Upper lobe of left lung (tissue), 6 donors: Measurements from ENCODE around the gene STMND1. TPM values are rescaled to one million over a fixed set of nuclear protein-coding genes. Genes with fewer than 3 reads are reported as not detected.

Source experiments
- ATAC-seq, 2 donors: fragments of 200-7000 bp; cut with Tn5 transposase; one replicate each; pipeline ENCODE4 v1.9.1; 2022; ENCODE audit warnings: mild to moderate bottlenecking in 2 of 2, moderate library complexity in 2 of 2; ENCODE audit not compliant: low FRiP score in 2 of 2
- DNase-seq, 2 donors: peaks; one replicate each; pipeline ENCODE4 v3.0.0-alpha.2; 2019 to 2020
- H3K27ac ChIP-seq, 4 donors: fragments of 200-600 bp; sonication (generic); one replicate each; pipeline ENCODE4 v1.5.1; 2016 to 2019
- H3K27me3 ChIP-seq, 4 donors: fragments of 200-600 bp; sonication (generic); one replicate each; pipeline ENCODE4 v1.5.1; 2017 to 2019
- H3K36me3 ChIP-seq, 4 donors: fragments of 200-600 bp; sonication (generic); one replicate each; pipeline ENCODE4 v1.5.1; 2016 to 2019
- H3K4me1 ChIP-seq, 4 donors: fragments of 200-600 bp; sonication (generic); one replicate each; pipeline ENCODE4 v1.5.1; 2018 to 2019
- H3K4me3 ChIP-seq, 4 donors: fragments of 200-600 bp; sonication (generic); one replicate each; pipeline ENCODE4 v1.5.1; 2017 to 2019; ENCODE audit warnings: mild to moderate bottlenecking in 2 of 4, moderate library complexity in 1 of 4
- H3K9me3 ChIP-seq, 4 donors: fragments of 200-600 bp; sonication (generic); one replicate each; pipeline ENCODE4 v1.5.1; 2018 to 2019
- EP300 ChIP-seq, 4 donors: sonication (generic); formaldehyde crosslinking; IDR thresholded peaks; one replicate each; pipeline ENCODE4 v1.5.1; 2017; ENCODE audit warnings: antibody characterized with exemption in 4 of 4, control low read depth in 2 of 4
- POLR2A ChIP-seq, 4 donors: fragments of 450-650 bp; IDR thresholded peaks; one replicate each; pipeline ENCODE4 v1.5.1; 2016 to 2017; ENCODE audit warnings: antibody characterized with exemption in 4 of 4, mild to moderate bottlenecking in 2 of 4
- POLR2AphosphoS5 ChIP-seq, 2 donors: sonication (generic); formaldehyde crosslinking; IDR thresholded peaks; one replicate each; pipeline ENCODE4 v1.5.1; 2017; ENCODE audit warnings: antibody characterized with exemption in 2 of 2
- WGBS, 2 donors: methylation state at CpG; one replicate each; pipeline ENCODE4 v1.1.5; 2017 to 2018; 5-methylcytosine and 5-hydroxymethylcytosine counted together
- total RNA-seq, 6 donors: library from RNA; depleted of rRNA in 4 of 6; stranded (reverse); fragments of >200 nt in 4 of 6; gene quantifications; one replicate each; pipeline versions ENCODE4 v1.1.0 to v1.2.1, GENCODE V29; 2016 to 2021
- TF ChIP-seq, protein P1 (sequence below), 6 experiments: fragments of 450-650 bp in 4 of 6; fragments of 200-600 bp in 2 of 6; sonication (generic) in 2 of 6; IDR thresholded peaks; one replicate each; pipeline ENCODE4 v1.5.1; 2016 to 2019; ENCODE audit warnings: antibody characterized with exemption in 6 of 6
- donor health status: DM: no; HTN: no; CAD: no; lungs with moderate emphysema.
- donor health status: DM: no; HTN: yes; CAD: no; lungs with severe emphysema.

STMND1 gene
- total RNA-seq, 6 donors from 2014 or later, result 2.6 to 12.4 (median 3.6) TPM; not detected in 2

DNA sequence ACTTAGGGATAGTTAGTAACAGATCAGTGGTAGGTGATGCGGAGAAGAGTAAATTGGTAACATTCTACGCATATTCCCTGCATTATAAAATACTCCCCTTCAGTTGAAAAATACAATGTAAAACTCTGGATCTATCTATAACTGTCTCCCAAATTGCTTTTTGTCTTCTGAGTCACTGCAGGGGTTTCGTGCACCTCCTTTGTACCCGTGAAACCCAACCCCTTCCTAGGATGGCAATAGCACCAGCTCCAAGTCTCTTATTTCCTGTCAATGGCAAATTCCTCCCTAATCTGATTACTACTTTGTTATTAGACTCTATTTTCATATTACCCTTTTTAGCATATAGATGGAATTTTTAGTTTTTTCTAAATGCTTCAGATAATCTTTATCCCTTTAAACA lies 20.6 kb upstream of the STMND1 start:
- Histone ChIP-seq H3K36me3 (no peaks in the 10 kb centered on the region), H3K27me3 (no peaks in the 10 kb centered on the region), H3K4me1 (no peaks in the 10 kb centered on the region), H3K27ac (no peak overlapping the region), H3K9me3 (peaks cover 0 to 2% (median 0%) of the 10 kb centered on the region in 4 donors), H3K4me3 (no peak overlapping the region)
- no peak for ATAC-seq
- WGBS, 2 donors, result 71 to 80% methylated on average over 4 of the region's 4 CpGs
- no peak for TF ChIP-seq POLR2A (IDR thresholded peaks at IDR 0.05)
- no peak for TF ChIP-seq EP300 (IDR thresholded peaks at IDR 0.05)
- no peak for TF ChIP-seq POLR2AphosphoS5 (IDR thresholded peaks at IDR 0.05)
- TF ChIP-seq, protein P1, sequence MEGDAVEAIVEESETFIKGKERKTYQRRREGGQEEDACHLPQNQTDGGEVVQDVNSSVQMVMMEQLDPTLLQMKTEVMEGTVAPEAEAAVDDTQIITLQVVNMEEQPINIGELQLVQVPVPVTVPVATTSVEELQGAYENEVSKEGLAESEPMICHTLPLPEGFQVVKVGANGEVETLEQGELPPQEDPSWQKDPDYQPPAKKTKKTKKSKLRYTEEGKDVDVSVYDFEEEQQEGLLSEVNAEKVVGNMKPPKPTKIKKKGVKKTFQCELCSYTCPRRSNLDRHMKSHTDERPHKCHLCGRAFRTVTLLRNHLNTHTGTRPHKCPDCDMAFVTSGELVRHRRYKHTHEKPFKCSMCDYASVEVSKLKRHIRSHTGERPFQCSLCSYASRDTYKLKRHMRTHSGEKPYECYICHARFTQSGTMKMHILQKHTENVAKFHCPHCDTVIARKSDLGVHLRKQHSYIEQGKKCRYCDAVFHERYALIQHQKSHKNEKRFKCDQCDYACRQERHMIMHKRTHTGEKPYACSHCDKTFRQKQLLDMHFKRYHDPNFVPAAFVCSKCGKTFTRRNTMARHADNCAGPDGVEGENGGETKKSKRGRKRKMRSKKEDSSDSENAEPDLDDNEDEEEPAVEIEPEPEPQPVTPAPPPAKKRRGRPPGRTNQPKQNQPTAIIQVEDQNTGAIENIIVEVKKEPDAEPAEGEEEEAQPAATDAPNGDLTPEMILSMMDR (IDR thresholded peaks at IDR 0.05), result no peak
- no peak for DNase-seq

DNA sequence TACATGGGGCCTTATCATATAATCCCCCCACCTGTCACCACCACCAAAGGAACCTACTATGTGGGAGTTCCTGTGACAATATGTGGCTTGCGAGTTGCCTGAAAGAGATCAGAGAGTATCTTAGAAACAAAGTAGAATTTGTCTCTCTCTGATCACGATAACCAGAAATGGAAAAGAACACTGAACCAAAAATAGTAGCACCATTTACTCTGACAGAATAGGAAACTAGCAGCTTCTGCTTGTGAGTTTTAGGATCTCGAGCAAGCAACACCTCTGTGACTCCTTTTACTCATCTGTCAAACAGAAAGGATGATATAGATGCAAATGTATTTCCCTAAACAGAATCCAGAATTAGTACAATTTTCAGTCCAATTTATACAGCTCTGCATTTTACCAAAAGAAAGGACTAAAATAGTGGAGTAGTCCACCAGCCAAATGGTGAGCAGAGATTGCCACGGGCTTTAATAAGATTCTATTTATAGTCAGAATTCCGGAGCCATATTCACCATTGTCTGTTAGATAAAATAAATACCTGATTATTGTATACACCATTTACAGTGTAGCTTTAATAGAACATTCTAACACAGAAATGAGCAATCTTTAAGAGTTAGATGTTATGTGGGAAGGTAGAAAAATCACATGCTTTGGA lies 19.9 kb upstream of the STMND1 start:
- no peaks in the 10 kb centered on the region for H3K27me3 ChIP-seq
- H3K36me3 ChIP-seq, result no peaks in the 10 kb centered on the region
- no peak for DNase-seq
- no peak overlapping the region for H3K27ac ChIP-seq
- WGBS, 2 donors, result 67 to 71% methylated on average over 5 of the region's 5 CpGs
- ATAC-seq, result no peak
- no peaks in the 10 kb centered on the region for H3K9me3 ChIP-seq
- H3K4me3 ChIP-seq, result no peak overlapping the region
- TF ChIP-seq POLR2AphosphoS5 (IDR thresholded peaks at IDR 0.05) (no peak), POLR2A (IDR thresholded peaks at IDR 0.05) (no peak), EP300 (IDR thresholded peaks at IDR 0.05) (no peak)
- TF ChIP-seq, protein P1 (IDR thresholded peaks at IDR 0.05), result no peak
- no peaks in the 10 kb centered on the region for H3K4me1 ChIP-seq

DNA sequence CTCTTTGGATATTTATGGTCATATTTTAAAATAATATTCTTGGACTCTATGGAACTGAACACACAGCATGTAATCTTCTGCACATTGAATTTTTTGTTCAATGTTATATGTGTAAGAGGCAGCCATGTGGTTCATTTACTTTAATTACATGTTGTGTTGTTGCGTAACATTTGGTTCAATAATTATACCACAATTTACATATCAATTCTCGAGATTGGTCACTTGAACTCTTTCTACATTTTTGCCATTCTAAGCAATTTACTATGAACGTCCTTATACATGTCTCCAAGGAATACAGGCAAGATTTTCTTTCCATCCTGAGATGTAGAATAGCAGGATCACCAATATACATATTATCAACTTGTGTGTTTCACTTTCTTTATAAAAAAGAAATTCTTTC lies 18.5 kb upstream of the STMND1 start:
- no peaks in the 10 kb centered on the region for H3K36me3 ChIP-seq
- no peak overlapping the region for H3K27ac ChIP-seq
- no peak for TF ChIP-seq EP300 (IDR thresholded peaks at IDR 0.05)
- no peak for TF ChIP-seq POLR2AphosphoS5 (IDR thresholded peaks at IDR 0.05)
- TF ChIP-seq, protein P1 (IDR thresholded peaks at IDR 0.05), result no peak
- no peak for TF ChIP-seq POLR2A (IDR thresholded peaks at IDR 0.05)
- no peak overlapping the region for H3K4me3 ChIP-seq
- 74 to 77% methylated on average over 3 of the region's 3 CpGs for WGBS, 2 donors
- no peaks in the 10 kb centered on the region for H3K9me3 ChIP-seq
- ATAC-seq, result no peak
- H3K4me1 ChIP-seq, result no peaks in the 10 kb centered on the region
- no peaks in the 10 kb centered on the region for H3K27me3 ChIP-seq
- no peak for DNase-seq

DNA sequence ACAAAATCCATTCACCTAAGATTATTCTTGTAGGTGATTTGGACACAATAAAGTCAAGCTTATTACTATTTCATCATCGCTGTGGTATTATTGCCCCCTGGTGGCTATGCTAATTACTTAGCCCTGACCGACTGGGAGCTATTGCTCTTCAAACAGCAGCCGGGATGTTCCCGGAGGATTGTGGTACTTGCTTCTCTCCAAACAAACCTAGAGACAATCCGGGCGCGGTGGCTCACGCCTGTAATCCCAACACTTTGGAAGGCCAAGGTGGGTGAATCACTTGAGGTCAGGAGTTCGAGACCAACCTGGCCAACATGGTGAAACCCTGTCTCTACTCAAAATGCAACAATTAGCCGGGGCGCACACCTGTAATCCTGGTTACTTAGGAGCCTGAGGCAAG lies 15.4 kb upstream of the STMND1 start:
- ATAC-seq (peak in 1 of 2 donors; percentile 69), DNase-seq (peak in 1 of 2 donors; percentile 41)
- WGBS, 2 donors, result 28 to 44% methylated on average over 11 of the region's 11 CpGs
- no peaks in the 10 kb centered on the region for H3K27me3 ChIP-seq
- H3K4me1 ChIP-seq, result no peaks in the 10 kb centered on the region
- H3K36me3 ChIP-seq, result no peaks in the 10 kb centered on the region
- no peak overlapping the region for H3K27ac ChIP-seq
- TF ChIP-seq POLR2A (IDR thresholded peaks at IDR 0.05), result no peak
- TF ChIP-seq, protein P1 (IDR thresholded peaks at IDR 0.05), result peak in 5 of 6 experiments; percentile 28 to 76 (median 62)
- no peak for TF ChIP-seq EP300 (IDR thresholded peaks at IDR 0.05)
- H3K4me3 ChIP-seq, result no peak overlapping the region
- H3K9me3 ChIP-seq, result no peaks in the 10 kb centered on the region

DNA sequence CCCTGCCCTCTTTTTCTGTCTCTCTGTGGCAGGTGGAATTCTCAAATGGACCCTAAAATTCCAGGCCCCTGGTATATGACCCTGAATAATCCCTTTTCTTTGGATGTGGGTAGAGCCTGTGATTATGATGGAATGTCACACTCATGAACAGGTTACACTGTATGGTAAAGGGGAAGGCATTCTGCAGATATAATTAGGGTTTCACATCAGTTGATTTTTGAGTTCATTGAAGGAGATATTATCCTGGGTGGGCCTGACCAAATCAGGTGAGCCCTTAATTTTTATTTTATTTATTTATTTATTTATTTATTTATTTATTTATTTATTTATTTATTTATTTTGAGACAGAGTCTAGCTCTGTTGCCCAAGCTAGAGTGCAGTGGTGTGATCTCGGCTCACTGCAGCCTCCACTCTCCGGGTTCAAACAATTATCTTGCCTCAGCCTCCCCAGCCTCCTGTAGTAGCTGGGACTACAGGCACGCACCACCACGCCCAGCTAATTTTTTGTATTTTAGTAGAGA lies 13.7 kb upstream of the STMND1 start:
- ATAC-seq, result no peak
- Histone ChIP-seq H3K27ac (no peak overlapping the region), H3K36me3 (no peaks in the 10 kb centered on the region), H3K4me1 (no peaks in the 10 kb centered on the region), H3K27me3 (no peaks in the 10 kb centered on the region), H3K4me3 (no peak overlapping the region), H3K9me3 (no peaks in the 10 kb centered on the region)
- no peak for DNase-seq
- 97 to 100% methylated on average over 4 of the region's 4 CpGs for WGBS, 2 donors
- TF ChIP-seq, protein P1 (IDR thresholded peaks at IDR 0.05), result no peak
- no peak for TF ChIP-seq POLR2AphosphoS5 (IDR thresholded peaks at IDR 0.05)
- TF ChIP-seq POLR2A (IDR thresholded peaks at IDR 0.05), result no peak
- no peak for TF ChIP-seq EP300 (IDR thresholded peaks at IDR 0.05)
